HEK293 (cell line): ENCODE results near the gene DAAM1.

Source experiments
- CTCF ChIA-PET: fragments of 350-600 bp; formaldehyde crosslinking; extraction: SDS; loops from one replicate; lab custom pipeline; 2021; ENCODE audit warnings: antibody characterized with exemption; lab: Yijun Ruan, JAX
- POLR2A ChIA-PET: fragments of 300-600 bp; formaldehyde crosslinking; extraction: SDS; loops from one replicate; lab custom pipeline; 2020; ENCODE audit warnings: antibody characterized with exemption, inconsistent platforms; lab: Yijun Ruan, JAX
- H3K27ac ChIP-seq: fragments of 200-500 bp; sonication (Bioruptor generic); 2 replicates; pipeline ENCODE4 v1.5.1; 2014; ENCODE audit warnings: low read depth, low read length, control low read depth, inconsistent platforms; ENCODE audit errors: extremely low read depth
- H3K36me3 ChIP-seq, 2 experiments: fragments of 200-500 bp in 1 of 2; sonication (Bioruptor generic) in 1 of 2; 1 replicate in 1 of 2; 2 replicates in 1 of 2; pipeline ENCODE4 v1.5.1; 2014 to 2017; ENCODE audit warnings: inconsistent platforms in 2 of 2, low read length in 2 of 2; ENCODE audit not compliant: control insufficient read depth in 2 of 2, insufficient read depth in 1 of 2
- H3K4me1 ChIP-seq: fragments of 200-500 bp; sonication (Bioruptor generic); 2 replicates; pipeline ENCODE4 v1.5.1; 2014; ENCODE audit warnings: mild to moderate bottlenecking, low read length, inconsistent platforms; ENCODE audit not compliant: control insufficient read depth, insufficient read depth
- H3K4me3 ChIP-seq: 2 replicates; pipeline ENCODE4 v1.5.1; 2011; ENCODE audit warnings: low read depth, mild to moderate bottlenecking, control low read depth, low read length, moderate library complexity
- H3K9me3 ChIP-seq: fragments of 200-500 bp; sonication (Bioruptor generic); 2 replicates; pipeline ENCODE4 v1.5.1; 2014; ENCODE audit warnings: low read depth, low read length, inconsistent platforms; ENCODE audit not compliant: control insufficient read depth, insufficient read depth
- GLIS1 ChIP-seq: fragments of 450-650 bp; formaldehyde crosslinking; IDR thresholded peaks from 2 replicates; pipeline ENCODE4 v1.5.1; 2016; ENCODE audit warnings: missing biosample characterization, missing genetic modification characterization
- REPIN1 ChIP-seq: fragments of 450-650 bp; formaldehyde crosslinking; IDR thresholded peaks from 2 replicates; pipeline ENCODE4 v1.5.1; 2017; ENCODE audit warnings: missing biosample characterization, missing genetic modification characterization, low read depth
- TCF7L2 ChIP-seq: IDR thresholded peaks from 2 replicates; pipeline ENCODE4 v1.6.1; 2011; ENCODE audit warnings: low read depth, mild to moderate bottlenecking, inconsistent platforms, low read length, moderate library complexity, borderline replicate concordance
- WT1 ChIP-seq: fragments of 450-650 bp; formaldehyde crosslinking; IDR thresholded peaks from 2 replicates; pipeline ENCODE4 v1.5.1; 2016; ENCODE audit warnings: missing biosample characterization, missing genetic modification characterization
- YY1 ChIP-seq: fragments of 450-650 bp; formaldehyde crosslinking; IDR thresholded peaks from 2 replicates; pipeline ENCODE4 v1.5.1; 2018; ENCODE audit warnings: missing biosample characterization, missing genetic modification characterization
- ZFP37 ChIP-seq: fragments of 450-650 bp; formaldehyde crosslinking; IDR thresholded peaks from 2 replicates; pipeline ENCODE4 v1.5.1; 2016; ENCODE audit warnings: missing biosample characterization, missing genetic modification characterization
- ZIC2 ChIP-seq: fragments of 450-650 bp; formaldehyde crosslinking; IDR thresholded peaks from 2 replicates; pipeline ENCODE4 v1.5.1; 2016; ENCODE audit warnings: missing biosample characterization, missing genetic modification characterization
- ZNF174 ChIP-seq: fragments of 450-650 bp; formaldehyde crosslinking; IDR thresholded peaks from 2 replicates; pipeline ENCODE4 v1.5.0; 2017; ENCODE audit warnings: missing biosample characterization, mild to moderate bottlenecking, missing genetic modification characterization
- ZNF23 ChIP-seq: fragments of 450-650 bp; formaldehyde crosslinking; IDR thresholded peaks from 2 replicates; pipeline ENCODE4 v1.5.1; 2016; ENCODE audit warnings: missing biosample characterization, missing genetic modification characterization, borderline replicate concordance
- ZNF350 ChIP-seq: fragments of 450-650 bp; formaldehyde crosslinking; IDR thresholded peaks from 2 replicates; pipeline ENCODE4 v1.5.0; 2017; ENCODE audit warnings: missing biosample characterization, mild to moderate bottlenecking, missing genetic modification characterization
- ZNF416 ChIP-seq: fragments of 450-650 bp; formaldehyde crosslinking; IDR thresholded peaks from 2 replicates; pipeline ENCODE4 v1.5.1; 2016; ENCODE audit warnings: missing biosample characterization, missing genetic modification characterization
- ZNF48 ChIP-seq: fragments of 450-650 bp; formaldehyde crosslinking; IDR thresholded peaks from 2 replicates; pipeline ENCODE4 v1.5.1; 2016; ENCODE audit warnings: missing biosample characterization, missing genetic modification characterization
- ZNF521 ChIP-seq: fragments of 450-650 bp; formaldehyde crosslinking; IDR thresholded peaks from 2 replicates; pipeline ENCODE4 v1.5.1; 2017; ENCODE audit warnings: missing biosample characterization, mild to moderate bottlenecking, missing genetic modification characterization
- ZNF555 ChIP-seq: fragments of 450-650 bp; formaldehyde crosslinking; conservative IDR thresholded peaks from 2 replicates; pipeline ENCODE4 v1.5.1; 2017; ENCODE audit warnings: missing biosample characterization, mild to moderate bottlenecking, missing genetic modification characterization, inconsistent platforms
- ZNF623 ChIP-seq: fragments of 450-650 bp; formaldehyde crosslinking; IDR thresholded peaks from 2 replicates; pipeline ENCODE4 v1.5.1; 2016; ENCODE audit warnings: missing biosample characterization, missing genetic modification characterization
- ZNF785 ChIP-seq: fragments of 450-650 bp; formaldehyde crosslinking; IDR thresholded peaks from 2 replicates; pipeline ENCODE4 v1.5.1; 2016; ENCODE audit warnings: missing biosample characterization, missing genetic modification characterization
- TF ChIP-seq, protein P1 (sequence below): fragments of 450-650 bp; formaldehyde crosslinking; IDR thresholded peaks from 2 replicates; pipeline ENCODE4; 2016; ENCODE audit warnings: missing biosample characterization, missing genetic modification characterization
- TF ChIP-seq, protein P2 (sequence below): fragments of 450-650 bp; formaldehyde crosslinking; IDR thresholded peaks from 2 replicates; pipeline ENCODE4 v1.5.1; 2016; ENCODE audit warnings: missing biosample characterization, missing genetic modification characterization
- TF ChIP-seq, protein P3 (sequence below): fragments of 450-650 bp; formaldehyde crosslinking; conservative IDR thresholded peaks from 2 replicates; pipeline ENCODE4 v1.5.1; 2016; ENCODE audit warnings: low read depth, missing biosample characterization, missing genetic modification characterization

The DAAM1 gene

DNA sequence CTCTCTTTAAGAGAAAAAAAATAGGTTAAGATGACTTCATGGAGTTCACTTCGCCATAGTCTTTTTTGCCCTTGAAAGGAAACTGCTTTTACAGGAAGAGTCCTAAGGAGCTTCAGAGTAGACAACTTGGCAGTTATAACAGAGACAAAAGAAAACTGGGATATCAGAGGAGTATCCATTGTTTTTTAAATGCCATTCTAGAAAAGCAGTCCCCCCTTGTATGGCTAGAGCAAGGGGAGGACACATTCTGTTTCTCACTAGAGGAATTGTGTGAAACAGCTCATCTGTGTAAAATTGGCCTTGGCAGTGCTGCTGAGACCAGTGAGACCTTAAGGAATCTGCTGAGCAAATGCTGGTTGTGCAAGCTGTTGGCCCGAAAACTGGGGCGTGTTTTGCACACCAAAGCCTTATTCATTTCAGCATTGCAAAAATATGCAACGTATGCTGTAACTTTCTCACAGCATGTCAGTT, 148.7 kb downstream of the DAAM1 start:
- CTCF ChIA-PET = interaction anchor here (1.9 kb wide), 1 partner anchor 92 kb away, joined by 5 read pairs; no protein-coding TSS in a partner anchor

DNA sequence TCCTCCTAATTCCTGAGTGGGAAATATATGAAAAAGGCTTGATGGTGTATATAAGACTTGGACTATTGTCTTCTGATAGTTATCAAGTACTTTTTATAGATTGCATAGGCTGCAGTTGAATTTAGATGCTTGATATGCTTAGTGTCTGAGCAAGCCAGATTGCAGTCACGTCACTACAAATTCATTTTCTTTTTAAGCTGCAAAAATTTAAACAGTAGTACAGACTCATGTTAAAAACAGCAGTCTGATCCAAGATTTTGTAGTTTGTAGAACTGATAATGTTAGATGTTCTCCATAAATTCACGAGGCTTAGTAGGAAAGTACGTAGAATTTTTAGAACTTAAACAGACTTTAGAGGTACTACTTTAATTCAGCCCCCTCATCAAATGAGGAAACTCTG, 150.3 kb downstream of the DAAM1 start:
- Histone ChIP-seq H3K27ac (no peak overlapping the region), H3K9me3 (no peaks in the 10 kb centered on the region), H3K4me3 (no peak overlapping the region), H3K36me3 (no peaks in the 10 kb centered on the region), H3K4me1 (peaks cover 5% of the 10 kb centered on the region)
- no peak for TF ChIP-seq ZFP37 (tag by site-specific recombination)
- no peak for TF ChIP-seq ZNF23
- CTCF ChIA-PET = interaction anchor here (1.9 kb wide), 1 partner anchor 91 kb away, joined by 5 read pairs; no protein-coding TSS in a partner anchor
- POLR2A ChIA-PET = no interaction called here

More for the DNA sequence above, 148.7 kb downstream of the DAAM1 start:
- Histone ChIP-seq H3K4me3 (no peak overlapping the region), H3K9me3 (no peaks in the 10 kb centered on the region), H3K4me1 (0 out of 2 replicates have a peak, but pooled peaks cover 3% of the 10 kb centered on the region), H3K27ac (no peak overlapping the region), H3K36me3 (peaks cover 0 to 3% of the 10 kb centered on the region in 2 experiments; a peak in 1 of 3 replicates)
- TF ChIP-seq REPIN1 (tag by site-specific recombination) = no peak
- no peak for TF ChIP-seq ZNF521 (tag by site-specific recombination)
- no peak for TF ChIP-seq ZNF174 (tag by site-specific recombination)
- no peak for TF ChIP-seq YY1 (tag by site-specific recombination)
- TF ChIP-seq WT1 = no peak
- no peak for TF ChIP-seq ZNF350 (tag by site-specific recombination)
- no peak for TF ChIP-seq ZIC2 (tag by site-specific recombination)
- TF ChIP-seq ZNF555 (tag by site-specific recombination) = no peak
- TF ChIP-seq TCF7L2 = no peak
- no peak for TF ChIP-seq GLIS1
- TF ChIP-seq ZNF785 (tag by site-specific recombination) = no peak
- TF ChIP-seq, protein P1, sequence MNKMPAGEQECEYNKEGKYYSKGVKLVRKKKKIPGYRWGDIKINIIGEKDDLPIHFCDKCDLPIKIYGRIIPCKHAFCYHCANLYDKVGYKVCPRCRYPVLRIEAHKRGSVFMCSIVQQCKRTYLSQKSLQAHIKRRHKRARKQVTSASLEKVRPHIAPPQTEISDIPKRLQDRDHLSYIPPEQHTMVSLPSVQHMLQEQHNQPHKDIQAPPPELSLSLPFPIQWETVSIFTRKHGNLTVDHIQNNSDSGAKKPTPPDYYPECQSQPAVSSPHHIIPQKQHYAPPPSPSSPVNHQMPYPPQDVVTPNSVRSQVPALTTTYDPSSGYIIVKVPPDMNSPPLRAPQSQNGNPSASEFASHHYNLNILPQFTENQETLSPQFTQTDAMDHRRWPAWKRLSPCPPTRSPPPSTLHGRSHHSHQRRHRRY (tag by site-specific recombination) = no peak
- TF ChIP-seq ZNF48 = no peak
- TF ChIP-seq ZNF416 (tag by site-specific recombination) = no peak
- TF ChIP-seq, protein P2, sequence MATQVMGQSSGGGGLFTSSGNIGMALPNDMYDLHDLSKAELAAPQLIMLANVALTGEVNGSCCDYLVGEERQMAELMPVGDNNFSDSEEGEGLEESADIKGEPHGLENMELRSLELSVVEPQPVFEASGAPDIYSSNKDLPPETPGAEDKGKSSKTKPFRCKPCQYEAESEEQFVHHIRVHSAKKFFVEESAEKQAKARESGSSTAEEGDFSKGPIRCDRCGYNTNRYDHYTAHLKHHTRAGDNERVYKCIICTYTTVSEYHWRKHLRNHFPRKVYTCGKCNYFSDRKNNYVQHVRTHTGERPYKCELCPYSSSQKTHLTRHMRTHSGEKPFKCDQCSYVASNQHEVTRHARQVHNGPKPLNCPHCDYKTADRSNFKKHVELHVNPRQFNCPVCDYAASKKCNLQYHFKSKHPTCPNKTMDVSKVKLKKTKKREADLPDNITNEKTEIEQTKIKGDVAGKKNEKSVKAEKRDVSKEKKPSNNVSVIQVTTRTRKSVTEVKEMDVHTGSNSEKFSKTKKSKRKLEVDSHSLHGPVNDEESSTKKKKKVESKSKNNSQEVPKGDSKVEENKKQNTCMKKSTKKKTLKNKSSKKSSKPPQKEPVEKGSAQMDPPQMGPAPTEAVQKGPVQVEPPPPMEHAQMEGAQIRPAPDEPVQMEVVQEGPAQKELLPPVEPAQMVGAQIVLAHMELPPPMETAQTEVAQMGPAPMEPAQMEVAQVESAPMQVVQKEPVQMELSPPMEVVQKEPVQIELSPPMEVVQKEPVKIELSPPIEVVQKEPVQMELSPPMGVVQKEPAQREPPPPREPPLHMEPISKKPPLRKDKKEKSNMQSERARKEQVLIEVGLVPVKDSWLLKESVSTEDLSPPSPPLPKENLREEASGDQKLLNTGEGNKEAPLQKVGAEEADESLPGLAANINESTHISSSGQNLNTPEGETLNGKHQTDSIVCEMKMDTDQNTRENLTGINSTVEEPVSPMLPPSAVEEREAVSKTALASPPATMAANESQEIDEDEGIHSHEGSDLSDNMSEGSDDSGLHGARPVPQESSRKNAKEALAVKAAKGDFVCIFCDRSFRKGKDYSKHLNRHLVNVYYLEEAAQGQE (tag by site-specific recombination) = no peak
- POLR2A ChIA-PET = no interaction called here

DNA sequence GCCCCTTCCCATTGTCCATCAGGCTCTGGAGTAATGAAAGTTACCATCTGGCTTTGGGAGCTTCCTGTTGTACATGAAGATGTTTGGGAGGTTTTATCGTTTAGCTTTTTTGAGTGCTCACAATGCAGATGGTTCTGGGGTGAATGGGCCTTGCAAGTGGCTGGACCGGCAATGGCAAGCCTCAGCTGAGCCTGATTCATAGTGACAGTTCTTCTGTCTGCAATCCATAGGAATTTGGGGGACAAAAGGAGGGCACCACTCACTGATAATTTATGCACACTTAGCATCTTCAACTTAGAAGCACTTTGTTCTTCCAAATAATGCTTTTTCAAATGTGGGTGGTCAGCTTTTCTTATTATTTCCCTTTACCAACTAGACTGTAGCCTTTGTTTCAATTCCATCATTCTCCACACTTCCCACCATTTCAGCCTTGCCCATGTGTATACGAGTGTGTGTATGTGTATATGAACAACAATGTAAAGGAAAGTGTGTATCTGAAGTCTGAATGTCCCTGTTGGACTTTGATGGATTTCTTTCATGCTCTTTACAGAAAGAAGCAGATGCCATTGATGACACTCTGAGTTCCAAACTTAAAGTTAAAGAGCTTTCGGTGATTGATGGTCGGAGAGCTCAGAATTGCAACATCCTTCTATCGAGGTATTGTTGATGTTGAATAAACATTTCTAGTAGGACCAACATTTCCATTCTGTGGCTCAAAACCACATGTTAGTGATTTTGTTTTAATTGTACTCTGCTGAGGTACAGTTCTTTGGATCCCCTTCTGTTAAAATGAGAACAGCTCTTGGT, 151.3 kb downstream of the DAAM1 start:
- H3K9me3 ChIP-seq = no peaks in the 10 kb centered on the region
- ChIA-PET CTCF (interaction anchor here (0.5 kb wide), 1 partner anchor 31 kb away, joined by 3 read pairs; no protein-coding TSS in a partner anchor), POLR2A (no interaction called here)
- no peak overlapping the region for H3K27ac ChIP-seq
- H3K4me3 ChIP-seq = no peak overlapping the region
- H3K36me3 ChIP-seq = no peaks in the 10 kb centered on the region
- TF ChIP-seq, protein P3, sequence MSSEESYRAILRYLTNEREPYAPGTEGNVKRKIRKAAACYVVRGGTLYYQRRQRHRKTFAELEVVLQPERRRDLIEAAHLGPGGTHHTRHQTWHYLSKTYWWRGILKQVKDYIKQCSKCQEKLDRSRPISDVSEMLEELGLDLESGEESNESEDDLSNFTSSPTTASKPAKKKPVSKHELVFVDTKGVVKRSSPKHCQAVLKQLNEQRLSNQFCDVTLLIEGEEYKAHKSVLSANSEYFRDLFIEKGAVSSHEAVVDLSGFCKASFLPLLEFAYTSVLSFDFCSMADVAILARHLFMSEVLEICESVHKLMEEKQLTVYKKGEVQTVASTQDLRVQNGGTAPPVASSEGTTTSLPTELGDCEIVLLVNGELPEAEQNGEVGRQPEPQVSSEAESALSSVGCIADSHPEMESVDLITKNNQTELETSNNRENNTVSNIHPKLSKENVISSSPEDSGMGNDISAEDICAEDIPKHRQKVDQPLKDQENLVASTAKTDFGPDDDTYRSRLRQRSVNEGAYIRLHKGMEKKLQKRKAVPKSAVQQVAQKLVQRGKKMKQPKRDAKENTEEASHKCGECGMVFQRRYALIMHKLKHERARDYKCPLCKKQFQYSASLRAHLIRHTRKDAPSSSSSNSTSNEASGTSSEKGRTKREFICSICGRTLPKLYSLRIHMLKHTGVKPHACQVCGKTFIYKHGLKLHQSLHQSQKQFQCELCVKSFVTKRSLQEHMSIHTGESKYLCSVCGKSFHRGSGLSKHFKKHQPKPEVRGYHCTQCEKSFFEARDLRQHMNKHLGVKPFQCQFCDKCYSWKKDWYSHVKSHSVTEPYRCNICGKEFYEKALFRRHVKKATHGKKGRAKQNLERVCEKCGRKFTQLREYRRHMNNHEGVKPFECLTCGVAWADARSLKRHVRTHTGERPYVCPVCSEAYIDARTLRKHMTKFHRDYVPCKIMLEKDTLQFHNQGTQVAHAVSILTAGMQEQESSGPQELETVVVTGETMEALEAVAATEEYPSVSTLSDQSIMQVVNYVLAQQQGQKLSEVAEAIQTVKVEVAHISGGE (tag by site-specific recombination) = no peak
- TF ChIP-seq ZNF623 (no peak), ZNF48 (no peak)
- H3K4me1 ChIP-seq = peaks cover 4% of the 10 kb centered on the region
